Activated CD8-positive, alpha-beta memory T cell treated with anti-CD3 and anti-CD28 coated beads, Interleukin-2, amount 50 U/mL, for 48 hours (primary cell): Measurements from ENCODE around the gene PTGR1.

ENCODE experiments used
- DNase-seq: peaks from one replicate; pipeline ENCODE4 v3.0.0-alpha.2; 2020

The PTGR1 gene

GRCh38 chr9:111531716-111532115 lies 67.7 kb downstream of the PTGR1 start:
- no peak for DNase-seq

- DNase-seq, result no peak
Observed at GRCh38 chr9:111529787-111530186, 69.7 kb downstream of the PTGR1 start.

GRCh38 chr9:111527347-111527746 lies 72.1 kb downstream of the PTGR1 start:
- DNase-seq, result no peak

DNA sequence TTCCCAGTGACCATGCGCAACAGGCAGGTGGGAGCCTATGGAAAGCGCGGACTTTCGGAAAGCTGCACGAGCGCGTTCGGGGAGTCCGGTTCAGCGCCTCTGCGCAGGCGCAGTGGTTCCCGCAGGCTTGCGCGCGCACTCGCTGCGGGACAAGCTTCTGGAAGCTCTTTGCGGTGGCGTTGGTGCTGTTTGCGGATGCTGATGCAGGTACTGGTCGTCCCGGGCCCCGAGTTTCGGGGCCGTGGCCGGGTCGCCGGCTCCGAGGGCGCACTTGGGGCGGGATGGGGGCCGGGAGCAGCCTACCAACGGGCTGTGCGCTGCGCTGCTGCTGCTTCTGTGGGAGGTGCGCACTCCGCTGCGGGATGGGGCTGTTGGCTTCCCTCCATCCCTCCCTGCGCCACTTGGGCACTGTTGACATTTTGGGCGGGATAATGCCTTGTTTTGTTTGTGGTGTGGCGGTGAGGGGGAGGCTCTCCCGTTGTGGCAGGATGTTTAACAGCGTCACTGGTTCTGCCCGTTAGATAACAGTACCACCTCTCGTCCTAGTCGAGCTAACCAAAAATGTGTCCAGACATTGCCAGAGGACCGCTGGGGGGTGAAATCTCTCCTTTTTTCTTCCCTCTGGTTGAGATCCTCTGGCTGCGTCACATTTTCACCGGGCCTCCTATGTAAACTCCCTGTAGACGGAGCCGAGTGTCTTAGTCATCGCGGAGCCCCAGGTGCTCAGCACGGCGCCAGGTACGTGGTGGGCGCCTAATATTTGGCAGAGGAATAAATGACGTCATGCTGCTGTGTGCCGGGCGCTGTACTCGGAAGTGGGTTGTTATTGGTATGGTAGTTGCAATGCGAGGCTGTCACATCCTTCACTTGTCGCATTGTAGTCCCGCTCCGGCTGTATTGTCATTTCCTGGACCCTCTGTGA lies 74.1 kb downstream of the PTGR1 start, which contains the start of gene ZNF483:
ZNF483 (plus strand) TSS at position 124 of the 922 bp plus-strand sequence. CDS start 2,217 bp downstream, outside the sequence.
- peak; percentile 89 for DNase-seq

DNA sequence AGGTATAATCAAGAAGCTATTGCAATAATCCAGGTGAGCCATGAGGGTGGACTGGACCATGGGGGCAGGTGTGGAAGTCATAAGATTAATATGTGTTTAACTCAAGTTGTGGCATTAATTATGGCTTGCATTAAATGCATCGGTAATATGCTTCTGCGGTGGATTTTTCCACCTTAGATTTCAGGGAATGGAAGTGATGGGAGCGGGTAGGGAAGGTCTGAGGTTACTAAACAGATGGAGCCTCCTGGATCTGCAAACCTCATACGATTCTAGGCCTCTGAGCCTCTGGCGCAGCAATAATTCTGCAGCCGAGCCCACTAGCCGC lies 74.8 kb downstream of the PTGR1 start:
- no peak for DNase-seq

DNA sequence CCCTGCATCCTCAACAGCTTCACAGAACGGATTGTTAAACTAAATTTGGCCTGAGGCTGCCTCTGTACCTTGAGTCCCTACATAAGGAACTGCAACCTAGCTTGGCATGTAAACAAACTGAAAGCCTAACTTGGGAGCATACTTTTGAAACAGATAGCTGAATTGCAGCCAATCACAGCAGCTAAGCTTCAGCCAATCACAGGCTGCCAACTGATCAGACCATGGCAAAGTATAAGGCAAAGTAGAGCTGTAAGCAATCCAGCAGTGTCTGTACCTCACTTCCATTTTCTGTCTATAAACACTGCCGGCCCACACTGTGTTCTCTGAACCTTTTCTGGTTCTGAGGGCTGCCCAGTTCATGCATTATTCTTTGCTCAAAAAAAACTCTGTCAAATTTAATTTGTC lies 83.4 kb downstream of the PTGR1 start:
- DNase-seq, result no peak

DNA sequence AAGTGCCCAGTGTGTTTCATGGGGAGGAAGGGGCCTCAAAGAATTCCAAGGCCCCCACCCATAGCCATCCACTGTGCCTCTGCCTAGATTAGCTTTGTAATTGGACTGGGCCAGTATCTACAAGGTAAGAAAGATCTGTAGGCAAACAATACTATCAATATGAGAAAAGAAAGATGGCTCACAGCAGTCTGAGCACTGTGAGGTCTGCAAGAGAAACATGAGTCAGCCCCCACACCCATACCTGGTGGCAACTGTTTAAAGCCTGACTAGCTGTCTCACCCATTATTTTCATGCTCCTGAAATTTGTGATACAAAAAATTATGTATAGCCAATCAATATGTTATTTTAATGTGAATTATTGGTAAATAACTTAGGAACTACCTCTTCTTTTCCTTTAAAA lies 84.5 kb downstream of the PTGR1 start:
- no peak for DNase-seq
